ENCODE results near the gene DRC7.
"Not testable (repeated sequence)": the region's sequence is repeated elsewhere in the genome, so short reads cannot be mapped to it uniquely, and the experiment has no call there.

DRC7 gene

GRCh38 chr16:57725554-57725953, 30.9 kb downstream of the DRC7 start:
- in situ Hi-C loops (cut with HindIII; ENCODE audit: low pct_ligation_motif_present, low pct_unique_long_range_greater_than_20kb, low sequenced_read_pairs) = no loop called here

GRCh38 chr16:57725976-57726375, 31.4 kb downstream of the DRC7 start:
- DNase-seq = no peak
- in situ Hi-C loops (cut with HindIII; ENCODE audit: low pct_ligation_motif_present, low pct_unique_long_range_greater_than_20kb, low sequenced_read_pairs) = no loop called here

More at GRCh38 chr16:57725554-57725953, 30.9 kb downstream of the DRC7 start:
- DNase-seq = no peak

- in situ Hi-C loops (cut with HindIII; ENCODE audit: low pct_ligation_motif_present, low pct_unique_long_range_greater_than_20kb, low sequenced_read_pairs) = no loop called here
- DNase-seq = no peak
Measured at GRCh38 chr16:57726433-57726947, 31.9 kb downstream of the DRC7 start.

- no peak for DNase-seq
- in situ Hi-C loops (cut with HindIII; ENCODE audit: low pct_ligation_motif_present, low pct_unique_long_range_greater_than_20kb, low sequenced_read_pairs) = no loop called here
Measured at GRCh38 chr16:57727610-57728009, 33.0 kb downstream of the DRC7 start.

- no peak for DNase-seq
- in situ Hi-C loops (cut with HindIII; ENCODE audit: low pct_ligation_motif_present, low pct_unique_long_range_greater_than_20kb, low sequenced_read_pairs) = no loop called here
Measured at GRCh38 chr16:57728336-57729181, 34.0 kb downstream of the DRC7 start.

- in situ Hi-C loops (cut with HindIII; ENCODE audit: low pct_ligation_motif_present, low pct_unique_long_range_greater_than_20kb, low sequenced_read_pairs) = no loop called here
- DNase-seq = no peak
Measured at GRCh38 chr16:57729182-57729484, 34.5 kb downstream of the DRC7 start.

GRCh38 chr16:57729852-57730251, 35.2 kb downstream of the DRC7 start:
- in situ Hi-C loops (cut with HindIII; ENCODE audit: low pct_ligation_motif_present, low pct_unique_long_range_greater_than_20kb, low sequenced_read_pairs); DNase-seq: not testable (repeated sequence)

GRCh38 chr16:57730771-57731730, 36.4 kb downstream of the DRC7 start:
- no peak for DNase-seq
- in situ Hi-C loops (cut with HindIII; ENCODE audit: low pct_ligation_motif_present, low pct_unique_long_range_greater_than_20kb, low sequenced_read_pairs) = no loop called here

- no peak for DNase-seq
Measured at GRCh38 chr16:57732037-57732436, 37.4 kb downstream of the DRC7 start.

GRCh38 chr16:57732714-57733113, 38.1 kb downstream of the DRC7 start:
- no peak for DNase-seq

More at GRCh38 chr16:57732037-57732436, 37.4 kb downstream of the DRC7 start:
- in situ Hi-C loops (cut with HindIII; ENCODE audit: low pct_ligation_motif_present, low pct_unique_long_range_greater_than_20kb, low sequenced_read_pairs) = no loop called here

GRCh38 chr16:57734308-57734924, 39.8 kb downstream of the DRC7 start:
- no peak for DNase-seq
- in situ Hi-C loops (cut with HindIII; ENCODE audit: low pct_ligation_motif_present, low pct_unique_long_range_greater_than_20kb, low sequenced_read_pairs) = no loop called here

More at GRCh38 chr16:57732714-57733113, 38.1 kb downstream of the DRC7 start:
- in situ Hi-C loops (cut with HindIII; ENCODE audit: low pct_ligation_motif_present, low pct_unique_long_range_greater_than_20kb, low sequenced_read_pairs) = no loop called here

GRCh38 chr16:57734925-57735754, 40.5 kb downstream of the DRC7 start:
- in situ Hi-C loops (cut with HindIII; ENCODE audit: low pct_ligation_motif_present, low pct_unique_long_range_greater_than_20kb, low sequenced_read_pairs) = no loop called here
- DNase-seq = peak; percentile 100

- in situ Hi-C loops (cut with HindIII; ENCODE audit: low pct_ligation_motif_present, low pct_unique_long_range_greater_than_20kb, low sequenced_read_pairs) = no loop called here
- DNase-seq = peak; percentile 26
Measured at GRCh38 chr16:57735755-57736418, 41.3 kb downstream of the DRC7 start, which contains the start of gene KATNB1. Gene KATNB1 (plus strand): TSS chr16:57735770. CDS start chr16:57737244, 1,474 bp downstream.

GRCh38 chr16:57736419-57737351, 42.1 kb downstream of the DRC7 start:
- DNase-seq = peak; percentile 85
- in situ Hi-C loops (cut with HindIII; ENCODE audit: low pct_ligation_motif_present, low pct_unique_long_range_greater_than_20kb, low sequenced_read_pairs) = no loop called here

- no peak for DNase-seq
- in situ Hi-C loops (cut with HindIII; ENCODE audit: low pct_ligation_motif_present, low pct_unique_long_range_greater_than_20kb, low sequenced_read_pairs) = no loop called here
Measured at GRCh38 chr16:57738844-57739243, 44.2 kb downstream of the DRC7 start.

- in situ Hi-C loops (cut with HindIII; ENCODE audit: low pct_ligation_motif_present, low pct_unique_long_range_greater_than_20kb, low sequenced_read_pairs) = no loop called here
- no peak for DNase-seq
Measured at GRCh38 chr16:57739756-57740422, 45.3 kb downstream of the DRC7 start.
